ENCODE measurements around the gene RBM39. TPM values are rescaled to one million over a fixed set of nuclear protein-coding genes. Genes with fewer than 3 reads are reported as not detected.

The RBM39 gene
- total and polyA plus RNA-seq, 2 of the 13 experiments (the other 11 are each of a cell fraction or from before 2014, with no cell fraction given): 788 to 920 TPM

- TF ChIP-seq MBNL3 (CRISPR knock-in tag; conservative IDR thresholded peaks at IDR 0.05) (no peak), TBX2 (CRISPR knock-in tag; IDR thresholded peaks at IDR 0.05; ENCODE audit: borderline replicate concordance) (no peak), ZNF501 (CRISPR knock-in tag; IDR thresholded peaks at IDR 0.05) (no peak), FOSL1 (CRISPR knock-in tag; IDR thresholded peaks at IDR 0.05; ENCODE audit: borderline replicate concordance) (no peak), ZNF766 (CRISPR knock-in tag; IDR thresholded peaks at IDR 0.05; ENCODE audit: borderline replicate concordance) (peak; percentile 25; the same call in 1 of the 2 replicates), STAG1 (CRISPR knock-in tag; IDR thresholded peaks at IDR 0.05) (0 out of 2 replicates have a peak, but pooled peaks have one; percentile 11), GTF3A (CRISPR knock-in tag; conservative IDR thresholded peaks at IDR 0.05) (no peak), ZNF674 (CRISPR knock-in tag; IDR thresholded peaks at IDR 0.05; ENCODE audit: low read depth) (no peak), ZNF773 (CRISPR knock-in tag; IDR thresholded peaks at IDR 0.05; ENCODE audit: borderline replicate concordance) (no peak), ZNF577 (CRISPR knock-in tag; IDR thresholded peaks at IDR 0.05; ENCODE audit: borderline replicate concordance, low read depth) (no peak), CSRNP2 (CRISPR knock-in tag; conservative IDR thresholded peaks at IDR 0.05; ENCODE audit: low read depth) (no peak), ZBTB25 (CRISPR knock-in tag; IDR thresholded peaks at IDR 0.05) (peak; percentile 31; the same call in 1 of the 2 replicates), ZC3H4 (CRISPR knock-in tag; IDR thresholded peaks at IDR 0.05; ENCODE audit: borderline replicate concordance) (peak; percentile 30; the same call in 1 of the 2 replicates), ZNF567 (CRISPR knock-in tag; IDR thresholded peaks at IDR 0.05; ENCODE audit: borderline replicate concordance) (no peak), HNF4A (CRISPR knock-in tag; IDR thresholded peaks at IDR 0.05) (peak; percentile 40; the same call in 1 of the 2 replicates), SAP130 (CRISPR knock-in tag; IDR thresholded peaks at IDR 0.05; ENCODE audit: low read depth) (peak; percentile 38), ZNF143 (CRISPR knock-in tag; IDR thresholded peaks at IDR 0.05) (no peak), ZNF496 (CRISPR knock-in tag; IDR thresholded peaks at IDR 0.05; ENCODE audit: insufficient replicate concordance) (no peak), GABPB1 (CRISPR knock-in tag; IDR thresholded peaks at IDR 0.05) (peak; percentile 34; the same call in 1 of the 2 replicates), ZNF562 (CRISPR knock-in tag; IDR thresholded peaks at IDR 0.05; ENCODE audit: borderline replicate concordance) (no peak), ERF (CRISPR knock-in tag; IDR thresholded peaks at IDR 0.05) (peak; percentile 44; the same call in 1 of the 2 replicates), SIN3B (IDR thresholded peaks at IDR 0.05; ENCODE audit: low read length) (peak; percentile 21; the same call in 1 of the 2 replicates), CREB1 (IDR thresholded peaks at IDR 0.05) (no peak), CREB1 (CRISPR knock-in tag; IDR thresholded peaks at IDR 0.05) (no peak; the same call in 1 of the 2 replicates), ZNF746 (CRISPR knock-in tag; IDR thresholded peaks at IDR 0.05) (no peak), PAX8 (CRISPR knock-in tag; IDR thresholded peaks at IDR 0.05; ENCODE audit: borderline replicate concordance) (no peak), ZBTB42 (CRISPR knock-in tag; IDR thresholded peaks at IDR 0.05) (no peak), SMAD9 (CRISPR knock-in tag; IDR thresholded peaks at IDR 0.05) (0 out of 2 replicates have a peak, but pooled peaks have one; percentile 55)
These were observed 1.8 kb upstream of the RBM39 start (continued) for GRCh38 chr20:35743693-35744491.
